ENCODE results near the gene CPT1A.

The CPT1A gene

GRCh38 chr11:68783216-68783821 lies 58.4 kb downstream of the CPT1A start:
- DNase-seq: no peak

- no peak for DNase-seq
Measured at GRCh38 chr11:68782711-68783110, 59.0 kb downstream of the CPT1A start.

- DNase-seq: no peak
Measured at GRCh38 chr11:68780829-68781228, 60.9 kb downstream of the CPT1A start.

- no peak for DNase-seq
Measured at GRCh38 chr11:68778205-68778604, 63.5 kb downstream of the CPT1A start.

- DNase-seq: no peak
Measured at GRCh38 chr11:68776442-68777235, 65.1 kb downstream of the CPT1A start.

- DNase-seq: no peak
Measured at GRCh38 chr11:68775951-68776388, 65.7 kb downstream of the CPT1A start.

- DNase-seq: no peak
Measured at GRCh38 chr11:68774194-68774585, 67.5 kb downstream of the CPT1A start.

- DNase-seq: no peak
Measured at GRCh38 chr11:68773521-68774193, 68.1 kb downstream of the CPT1A start.

GRCh38 chr11:68772936-68773335 lies 68.8 kb downstream of the CPT1A start:
- no peak for DNase-seq

- no peak for DNase-seq
Measured at GRCh38 chr11:68770781-68771180, 70.9 kb downstream of the CPT1A start.

GRCh38 chr11:68767672-68768071 lies 74.0 kb downstream of the CPT1A start:
- DNase-seq: no peak

GRCh38 chr11:68766786-68767185 lies 74.9 kb downstream of the CPT1A start:
- DNase-seq: no peak

- no peak for DNase-seq
Measured at GRCh38 chr11:68764746-68765145, 77.0 kb downstream of the CPT1A start.

GRCh38 chr11:68763926-68764657 lies 77.6 kb downstream of the CPT1A start:
- DNase-seq: no peak

GRCh38 chr11:68763181-68763721 lies 78.5 kb downstream of the CPT1A start:
- DNase-seq: no peak

- no peak for DNase-seq
Measured at GRCh38 chr11:68762481-68762880, 79.2 kb downstream of the CPT1A start.

GRCh38 chr11:68761801-68762200 lies 79.9 kb downstream of the CPT1A start:
- DNase-seq: no peak

GRCh38 chr11:68759991-68760390 lies 81.7 kb downstream of the CPT1A start:
- no peak for DNase-seq

GRCh38 chr11:68757711-68758110 lies 84.0 kb downstream of the CPT1A start:
- no peak for DNase-seq

GRCh38 chr11:68756171-68756766 lies 85.4 kb downstream of the CPT1A start:
- DNase-seq: no peak

- no peak for DNase-seq
Measured at GRCh38 chr11:68753300-68753699, 88.4 kb downstream of the CPT1A start.

GRCh38 chr11:68751331-68751856 lies 90.3 kb downstream of the CPT1A start, which contains the start of gene TESMIN:
TESMIN (minus strand) TSS chr11:68751520; CDS start chr11:68750660, 860 bp downstream.
- peak; percentile 87 to 96 for DNase-seq
